Activated T-helper 9 cell treated with anti-CD3 and anti-CD28 coated beads, Interleukin-2, amount 50 U/mL, for 16 hours (primary cell): ENCODE results near the gene GNAI1.

Experiments
- DNase-seq: peaks from one replicate; pipeline ENCODE4 v3.0.0-alpha.2; 2020; ENCODE audit warnings: low read depth

The GNAI1 gene

GRCh38 chr7:80134536-80135308 is at the start of gene GNAI1:
TSS of gene GNAI1 (plus strand) at chr7:80134831. CDS start at chr7:80135161, 330 bp downstream.
- DNase-seq, result no peak

DNA sequence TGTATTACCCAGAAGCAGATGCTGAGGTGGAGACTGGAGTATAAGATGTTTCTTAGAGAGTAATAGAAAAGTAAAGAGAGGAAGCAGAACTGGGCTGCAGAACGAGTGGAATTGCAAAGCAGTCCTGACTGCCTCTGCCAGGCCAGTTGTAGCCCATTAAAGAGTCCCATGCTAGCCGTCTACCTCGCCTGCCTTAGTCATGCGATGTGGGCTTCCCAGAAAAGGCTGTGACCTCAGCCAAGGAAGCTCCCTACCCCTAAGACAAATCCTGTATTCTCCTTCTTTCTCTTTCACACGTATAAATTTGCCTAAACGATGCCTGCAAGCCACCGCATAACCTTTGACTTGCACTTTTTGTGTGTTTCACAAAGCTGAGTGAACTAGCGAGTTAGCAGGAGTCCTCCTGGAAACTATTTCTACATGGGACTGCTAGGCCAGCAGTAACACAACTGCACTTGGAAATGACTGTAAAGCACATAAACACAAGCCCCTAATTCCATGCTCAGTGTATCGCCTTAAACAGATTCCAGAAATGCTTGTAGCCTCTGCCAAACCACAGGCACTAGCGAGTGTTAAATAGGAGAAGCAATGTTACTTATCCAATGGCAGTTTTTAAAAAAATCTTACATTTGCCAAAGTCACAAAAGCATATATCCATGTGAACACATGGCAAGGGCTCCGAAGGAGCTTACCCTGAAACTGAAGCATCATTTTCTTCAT is 47.4 kb upstream of the GNAI1 start:
- DNase-seq, result no peak

DNA sequence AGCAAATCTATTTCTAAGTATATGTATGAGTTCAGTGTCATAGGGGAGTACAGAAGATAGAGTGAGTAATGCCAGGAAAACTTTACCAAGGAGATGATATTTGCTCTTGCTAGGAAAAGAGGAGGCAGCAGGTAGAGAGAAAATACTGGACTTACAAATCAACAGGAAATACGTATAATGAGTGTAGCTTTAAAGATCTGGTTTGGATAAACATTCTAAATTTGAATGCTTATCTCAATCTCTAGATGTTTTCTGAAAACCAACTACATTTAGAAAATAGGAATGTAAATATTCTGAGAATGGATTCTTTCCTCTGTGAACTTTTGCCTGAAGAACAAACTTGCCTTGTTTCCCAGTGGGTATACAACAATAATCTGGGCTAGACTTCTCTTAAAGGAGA is 46.9 kb upstream of the GNAI1 start:
- no peak for DNase-seq

- DNase-seq, result no peak
These were observed 45.9 kb upstream of the GNAI1 start for GRCh38 chr7:80088705-80089104.

- no peak for DNase-seq
These were observed 45.3 kb upstream of the GNAI1 start for GRCh38 chr7:80089366-80089765.

DNA sequence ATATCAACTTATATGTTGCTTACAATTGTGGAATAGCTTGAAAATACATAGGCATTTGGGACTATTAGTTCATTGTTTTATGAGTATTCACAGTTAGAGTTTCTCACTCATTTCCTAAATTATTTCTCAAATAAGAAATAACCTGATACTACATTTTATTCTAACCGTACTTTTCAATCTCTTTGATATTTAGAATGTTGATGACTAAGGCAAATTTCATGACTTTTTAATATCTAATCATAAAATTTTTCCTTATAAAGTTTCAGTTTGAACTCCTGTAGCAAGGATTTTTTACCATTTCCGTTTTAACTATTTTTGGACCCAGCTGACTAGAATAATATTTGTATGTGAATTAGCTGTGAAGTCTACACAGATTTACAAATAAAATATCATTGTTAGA is 41.3 kb upstream of the GNAI1 start:
- no peak for DNase-seq

- DNase-seq, result no peak
These were observed 39.1 kb upstream of the GNAI1 start for GRCh38 chr7:80095545-80095944.

DNA sequence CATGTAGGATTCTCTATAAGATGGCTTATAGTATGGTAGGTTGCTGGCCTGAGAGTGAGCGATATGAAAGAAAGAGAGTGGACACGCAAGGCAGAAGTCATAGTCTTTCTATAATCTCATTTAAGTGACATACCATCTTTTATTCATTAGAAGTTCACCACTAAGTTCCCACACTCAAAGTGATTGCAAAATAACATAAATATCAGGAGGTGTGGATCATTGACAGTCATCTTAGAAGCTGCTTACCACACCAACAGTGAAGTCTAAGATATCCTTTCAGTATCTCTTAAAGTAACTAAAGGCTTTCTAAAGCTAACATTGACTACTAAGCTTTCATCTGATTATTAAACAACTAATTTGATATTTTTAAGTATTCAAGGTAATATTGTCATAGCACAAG is 36.9 kb upstream of the GNAI1 start:
- no peak for DNase-seq

GRCh38 chr7:80098795-80099194 is 35.8 kb upstream of the GNAI1 start:
- no peak for DNase-seq

GRCh38 chr7:80100254-80100653 is 34.4 kb upstream of the GNAI1 start:
- no peak for DNase-seq

- no peak for DNase-seq
These were observed 28.8 kb upstream of the GNAI1 start for GRCh38 chr7:80105701-80106408.

- DNase-seq, result no peak
These were observed 28.0 kb upstream of the GNAI1 start for GRCh38 chr7:80106498-80107113.

DNA sequence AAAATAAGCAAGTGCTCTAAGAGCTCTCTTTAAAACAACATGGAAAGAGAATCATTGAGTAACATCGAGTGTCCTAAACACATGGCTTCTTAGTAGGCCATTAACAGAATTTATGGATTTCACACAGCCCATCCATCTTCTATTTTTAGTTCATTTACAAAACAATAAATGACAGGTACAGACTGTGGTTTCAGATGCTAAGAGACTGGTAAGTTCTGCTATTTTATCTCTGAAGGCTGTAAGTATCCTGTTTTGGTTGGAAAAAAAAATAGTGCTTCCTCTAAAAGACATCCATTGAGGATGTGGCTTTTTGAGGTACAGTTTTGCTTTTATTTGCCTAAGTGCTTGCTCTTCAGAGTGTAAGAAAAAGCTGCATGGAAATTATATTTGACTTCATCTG is 27.4 kb upstream of the GNAI1 start:
- no peak for DNase-seq

GRCh38 chr7:80110376-80110775 is 24.3 kb upstream of the GNAI1 start:
- no peak for DNase-seq

GRCh38 chr7:80114159-80114558 is 20.5 kb upstream of the GNAI1 start:
- no peak for DNase-seq

- no peak for DNase-seq
These were observed 9.9 kb upstream of the GNAI1 start for GRCh38 chr7:80124526-80125264.

DNA sequence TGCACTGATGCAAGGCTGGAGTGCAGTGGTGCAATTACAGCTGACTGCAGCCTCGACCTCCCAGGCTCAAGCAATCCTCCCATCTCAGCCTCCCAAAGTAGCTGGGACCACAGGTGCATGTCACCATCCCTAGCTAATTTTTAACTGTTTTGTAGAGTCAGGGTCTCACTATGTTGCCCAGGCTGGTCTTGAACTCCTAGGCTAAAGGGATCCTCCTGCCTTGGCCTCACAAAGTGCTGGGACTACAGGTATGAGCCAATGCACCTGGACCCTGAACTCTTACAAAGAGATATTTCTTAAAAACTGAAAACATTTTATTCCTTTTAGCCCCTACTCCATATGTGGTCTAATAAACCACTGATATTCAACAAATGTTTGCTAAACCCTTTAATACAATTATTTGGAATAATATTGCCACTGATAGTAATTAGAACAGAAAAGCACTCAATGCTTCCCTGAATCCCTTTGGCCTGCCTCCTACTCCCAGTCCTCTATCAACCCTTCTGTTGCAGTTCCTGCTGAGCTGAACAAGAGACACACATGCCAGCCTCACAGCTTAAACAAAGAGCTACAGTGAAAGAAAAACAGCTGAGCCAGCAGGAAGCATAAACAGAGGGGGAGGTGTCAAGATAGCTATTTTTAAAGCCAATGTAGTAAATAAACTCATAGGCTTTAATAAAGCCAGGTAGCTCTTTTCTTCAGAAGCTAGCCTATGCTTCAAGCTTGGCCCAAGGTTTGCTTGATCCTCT is 7.0 kb upstream of the GNAI1 start:
- no peak for DNase-seq

GRCh38 chr7:80128918-80129317 is 5.7 kb upstream of the GNAI1 start:
- no peak for DNase-seq

DNA sequence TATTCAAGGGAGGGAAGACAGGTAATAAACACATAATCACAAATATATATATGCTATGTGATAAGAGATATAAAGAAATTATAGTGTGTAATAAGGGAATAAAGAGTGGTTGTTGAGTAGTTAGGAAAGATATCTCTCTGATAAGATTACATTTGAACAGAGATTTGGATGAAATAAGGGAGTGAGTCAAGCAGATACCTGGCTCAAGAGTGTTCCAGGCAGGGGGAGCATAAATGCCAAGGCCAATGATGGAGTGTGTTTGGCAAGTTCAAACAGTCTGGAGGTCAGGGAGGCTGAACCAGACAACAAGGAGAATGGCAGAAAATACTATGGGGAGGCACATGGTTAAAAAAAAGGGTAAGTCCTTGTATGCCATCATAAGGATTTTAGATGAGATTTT is 4.8 kb upstream of the GNAI1 start:
- no peak for DNase-seq

GRCh38 chr7:80131675-80132435 is 2.8 kb upstream of the GNAI1 start:
- no peak for DNase-seq
